H1 (cell line): Measurements from ENCODE around the gene CFAP61. TPM values are rescaled to one million over a fixed set of nuclear protein-coding genes. Genes with fewer than 3 reads are reported as not detected.

ENCODE experiments used
- CTCF ChIA-PET: fragments of 300-600 bp; sonication (Branson Sonifier 250); formaldehyde crosslinking; loops from one replicate; lab custom pipeline; 2021; ENCODE audit not compliant: partially characterized antibody; lab: Charles Lee
- POLR2A ChIA-PET: fragments of 300-600 bp; sonication (Branson Sonifier 250); formaldehyde crosslinking; loops from one replicate; lab custom pipeline; 2021; ENCODE audit warnings: inconsistent platforms; ENCODE audit not compliant: partially characterized antibody; lab: Charles Lee
- DNase-seq, 2 experiments: peaks; one replicate each; pipeline versions ENCODE4 v3.0.0 to v3.0.0-alpha.2; 2010 to 2022; ENCODE audit warnings: low spot score in 2 of 2, low read depth in 1 of 2, mixed read lengths in 1 of 2
- FAIRE-seq: peaks from 2 replicates; lab custom pipeline; 2011; peaks lifted over from hg19 to GRCh38; lab: Jason Lieb, UNC
- H2AFZ ChIP-seq: 2 replicates; pipeline ENCODE4 v1.8.1; 2012; ENCODE audit warnings: low read length, inconsistent platforms
- H2AK5ac ChIP-seq: 2 replicates; pipeline ENCODE4 v1.6.1; 2013; ENCODE audit warnings: low read depth, low read length
- H2BK120ac ChIP-seq: replicated peaks from 2 replicates; pipeline ENCODE3; 2013; ENCODE audit warnings: low read depth, low read length, inconsistent platforms
- H2BK12ac ChIP-seq: 2 replicates; pipeline ENCODE4 v1.6.1; 2013; ENCODE audit warnings: low read depth, low read length
- H2BK15ac ChIP-seq: 2 replicates; pipeline ENCODE4 v1.6.1; 2013; ENCODE audit warnings: low read length
- H2BK20ac ChIP-seq: 2 replicates; pipeline ENCODE4 v1.6.1; 2013; ENCODE audit warnings: low read length
- H2BK5ac ChIP-seq: 2 replicates; pipeline ENCODE4 v1.6.1; 2013; ENCODE audit warnings: low read depth, low read length
- H3K14ac ChIP-seq: 2 replicates; pipeline ENCODE4 v1.6.1; 2013; ENCODE audit warnings: inconsistent platforms; ENCODE audit not compliant: insufficient read length
- H3K18ac ChIP-seq: 2 replicates; pipeline ENCODE4 v1.6.1; 2013; ENCODE audit warnings: low read length; ENCODE audit errors: extremely low read depth
- H3K23ac ChIP-seq: 2 replicates; pipeline ENCODE4 v1.6.1; 2013; ENCODE audit warnings: inconsistent platforms; ENCODE audit not compliant: insufficient read length
- H3K23me2 ChIP-seq: 2 replicates; pipeline ENCODE4 v1.6.1; 2013; ENCODE audit warnings: low read depth, low read length
- H3K27ac ChIP-seq: 2 replicates; pipeline ENCODE4 v1.6.1; 2011; ENCODE audit warnings: low read depth, low read length, inconsistent platforms
- H3K27me3 ChIP-seq, 4 experiments: replicated peaks in 1 of 4; 1 replicate in 1 of 4; 2 replicates in 3 of 4; pipeline versions ENCODE4 v1.6.1 to v1.8.1; 2011 to 2013; ENCODE audit warnings: low read length in 3 of 4, mild to moderate bottlenecking in 3 of 4, inconsistent platforms in 2 of 4, mixed read lengths in 2 of 4, moderate library complexity in 1 of 4; ENCODE audit not compliant: control insufficient read depth in 3 of 4, insufficient read depth in 3 of 4; ENCODE audit errors: extremely low read depth in 1 of 4
- H3K36me3 ChIP-seq, 4 experiments: 2 replicates each; pipeline versions ENCODE4 v1.6.1 to v1.8.1; 2011 to 2013; ENCODE audit warnings: mild to moderate bottlenecking in 4 of 4, low read length in 3 of 4, moderate library complexity in 2 of 4, control low read depth in 1 of 4, inconsistent platforms in 1 of 4; ENCODE audit not compliant: insufficient read depth in 4 of 4, control insufficient read depth in 2 of 4
- H3K4ac ChIP-seq: replicated peaks from 2 replicates; pipeline ENCODE3; 2013; ENCODE audit warnings: low read length, low read depth, mixed read lengths, inconsistent platforms; ENCODE audit not compliant: insufficient read length
- H3K4me1 ChIP-seq, 4 experiments: replicated peaks in 1 of 4; 1 replicate in 1 of 4; 2 replicates in 3 of 4; pipeline versions ENCODE4 v1.6.1 to v1.8.1; 2011 to 2013; ENCODE audit warnings: low read length in 3 of 4, inconsistent platforms in 2 of 4, mixed read lengths in 1 of 4; ENCODE audit not compliant: insufficient read depth in 4 of 4, control insufficient read depth in 3 of 4
- H3K4me2 ChIP-seq, 2 experiments: 2 replicates each; pipeline versions ENCODE4 v1.6.1 to v1.8.1; 2011 to 2013; ENCODE audit warnings: low read depth in 2 of 2, low read length in 2 of 2, control low read depth in 1 of 2, inconsistent platforms in 1 of 2, mild to moderate bottlenecking in 1 of 2; ENCODE audit not compliant: insufficient read depth in 1 of 2
- H3K4me3 ChIP-seq, 4 experiments: fragments of 200-600, 300-600 bp in 1 of 4; sonication (generic), shearing (Covaris generic), sonication (Bioruptor Twin) in 1 of 4; 2 replicates each; pipeline versions ENCODE4 v1.5.1 to v1.8.1; 2011 to 2016; ENCODE audit warnings: low read length in 4 of 4, low read depth in 3 of 4, control low read depth in 2 of 4, inconsistent platforms in 2 of 4, mild to moderate bottlenecking in 2 of 4, mixed read lengths in 1 of 4, moderate library complexity in 1 of 4; ENCODE audit not compliant: insufficient read depth in 2 of 4; ENCODE audit errors: extremely low read depth in 1 of 4
- H3K56ac ChIP-seq: replicated peaks from 2 replicates; pipeline ENCODE3; 2013; ENCODE audit warnings: low read depth, mild to moderate bottlenecking, mixed read lengths, low read length, inconsistent platforms; ENCODE audit not compliant: insufficient read length
- H3K79me1 ChIP-seq: 2 replicates; pipeline ENCODE4 v1.6.1; 2013; ENCODE audit warnings: low read depth, low read length, control low read depth
- H3K79me2 ChIP-seq, 2 experiments: 2 replicates each; pipeline versions ENCODE4 v1.6.1 to v1.8.1; 2012 to 2013; ENCODE audit warnings: low read length in 2 of 2, mild to moderate bottlenecking in 2 of 2, inconsistent platforms in 1 of 2; ENCODE audit not compliant: insufficient read depth in 2 of 2, control insufficient read depth in 1 of 2
- H3K9ac ChIP-seq, 4 experiments: replicated peaks in 1 of 4; 1 replicate in 1 of 4; 2 replicates in 3 of 4; pipeline versions ENCODE4 v1.6.1 to v1.8.1; 2011 to 2013; ENCODE audit warnings: low read depth in 3 of 4, low read length in 3 of 4, control low read depth in 2 of 4, mild to moderate bottlenecking in 2 of 4, moderate library complexity in 2 of 4, inconsistent platforms in 1 of 4; ENCODE audit errors: extremely low read depth in 1 of 4
- H3K9me3 ChIP-seq, 2 experiments: 2 replicates each; pipeline versions ENCODE4 v1.6.1 to v1.8.1; 2012 to 2013; ENCODE audit warnings: mild to moderate bottlenecking in 2 of 2, moderate library complexity in 2 of 2, control low read depth in 1 of 2, inconsistent platforms in 1 of 2, low read depth in 1 of 2, low read length in 1 of 2, mixed read lengths in 1 of 2; ENCODE audit not compliant: insufficient read depth in 2 of 2
- H4K20me1 ChIP-seq, 2 experiments: replicated peaks in 1 of 2; 2 replicates each; pipeline versions ENCODE3 to v1.8.1; 2011 to 2013; ENCODE audit warnings: inconsistent platforms in 2 of 2, low read length in 2 of 2, mild to moderate bottlenecking in 1 of 2; ENCODE audit not compliant: insufficient read depth in 2 of 2, control insufficient read depth in 1 of 2
- H4K5ac ChIP-seq: 2 replicates; pipeline ENCODE4 v1.6.1; 2013; ENCODE audit warnings: low read length, low read depth, mixed read lengths, inconsistent platforms; ENCODE audit not compliant: insufficient read length
- H4K8ac ChIP-seq: 2 replicates; pipeline ENCODE4 v1.8.0; 2013; ENCODE audit warnings: mild to moderate bottlenecking, moderate library complexity, low read length, inconsistent platforms; ENCODE audit not compliant: insufficient read depth; ENCODE audit errors: extremely low read depth
- H4K91ac ChIP-seq: replicated peaks from 2 replicates; pipeline ENCODE3; 2013; ENCODE audit warnings: low read length, mixed read lengths, inconsistent platforms; ENCODE audit not compliant: insufficient read length
- EP300 ChIP-seq, 2 experiments: IDR thresholded peaks; 1 replicate in 1 of 2; 2 replicates in 1 of 2; pipeline ENCODE4 v1.6.1; 2011 to 2012; ENCODE audit warnings: low read depth in 2 of 2, low read length in 2 of 2, mild to moderate bottlenecking in 2 of 2, borderline replicate concordance in 1 of 2, inconsistent platforms in 1 of 2, moderate library complexity in 1 of 2
- POLR2A ChIP-seq, 2 experiments: IDR thresholded peaks; 1 replicate in 1 of 2; 2 replicates in 1 of 2; pipeline ENCODE4 v1.6.1; 2011; ENCODE audit warnings: low read depth in 2 of 2, low read length in 2 of 2, mild to moderate bottlenecking in 2 of 2; ENCODE audit errors: control extremely low read depth in 1 of 2
- SAP30 ChIP-seq: fragments of 300-600 bp; sonication (generic); IDR thresholded peaks from 2 replicates; pipeline ENCODE4 v1.7.1; 2012; ENCODE audit warnings: low read length, moderate library complexity, mild to moderate bottlenecking, inconsistent platforms; ENCODE audit not compliant: insufficient read depth, insufficient replicate concordance
- SRF ChIP-seq: IDR thresholded peaks from 2 replicates; pipeline ENCODE4 v1.6.1; 2011; ENCODE audit warnings: mild to moderate bottlenecking, low read depth, low read length, moderate library complexity
- WGBS, 2 experiments: shearing (Covaris generic) in 1 of 2; methylation state at CpG; one replicate each; pipeline versions ENCODE4 v1.1.6 to v1.1.7; 2013 to 2015; ENCODE audit warnings: low lambda C conversion rate in 2 of 2, mixed read lengths in 2 of 2, inconsistent platforms in 1 of 2, low coverage in 1 of 2, missing lambda C conversion rate in 1 of 2; ENCODE audit not compliant: insufficient replicate concordance in 2 of 2, insufficient coverage in 1 of 2, insufficient read length in 1 of 2; ENCODE audit errors: extremely low coverage in 1 of 2, missing lambda C conversion rate in 1 of 2; 5-methylcytosine and 5-hydroxymethylcytosine counted together
- polyA plus RNA-seq, 7 experiments: library from polyadenylated mRNA; depleted of rRNA in 3 of 7; stranded (reverse) in 5 of 7; unstranded in 2 of 7; fragments of >200 nt in 5 of 7; fragments of 200-250 nt in 2 of 7; gene quantifications; 1 replicate in 5 of 7; 2 replicates in 1 of 7; 4 replicates in 1 of 7; pipeline versions ENCODE4 v1.2.1 to v1.2.3, GENCODE V29; 2011 to 2013; ENCODE audit warnings: missing spikeins in 2 of 7, mixed read lengths in 2 of 7
- total RNA-seq: library from RNA; stranded (reverse); fragmentation: NEBNext Ultra II Directional; extraction: Animal tissue kit (Norgen Biotek cat#: 25700); gene quantifications from 2 replicates; pipeline ENCODE4 v1.2.1, GENCODE V29; 2021

The CFAP61 gene
- total and polyA plus RNA-seq, 2 of the 8 experiments (the other 6 are each of a cell fraction or from before 2014, with no cell fraction given) = 0.29 to 0.61 TPM

- Histone ChIP-seq H3K36me3 (no peaks in the 10 kb centered on the region), H3K14ac (no peak overlapping the region), H3K23ac (no peak overlapping the region), H4K91ac (no peak overlapping the region), H3K79me2 (no peaks in the 10 kb centered on the region), H3K23me2 (no peaks in the 10 kb centered on the region), H3K18ac (no peak overlapping the region), H2BK15ac (no peak overlapping the region), H3K27me3 (no peaks in the 10 kb centered on the region; a peak in 1 of 7 replicates), H3K4me2 (no peak overlapping the region), H4K20me1 (no peaks in the 10 kb centered on the region), H4K5ac (no peak overlapping the region), H3K4ac (no peak overlapping the region), H2AK5ac (no peak overlapping the region), H3K79me1 (no peaks in the 10 kb centered on the region), H2BK5ac (no peak overlapping the region), H3K4me1 (no peaks in the 10 kb centered on the region), H4K8ac (no peak overlapping the region), H3K56ac (no peak overlapping the region), H2BK12ac (no peak overlapping the region), H3K27ac (no peak overlapping the region), H3K9me3 (peaks cover 12 to 18% of the 10 kb centered on the region in 2 experiments), H2BK120ac (no peak overlapping the region), H2AFZ (no peak overlapping the region), H2BK20ac (no peak overlapping the region), H3K4me3 (no peak overlapping the region), H3K9ac (no peak overlapping the region)
- FAIRE-seq (no peak), DNase-seq (no peak)
- ChIA-PET CTCF (interaction anchor here (0.6 to 1.8 kb wide), 4 partner anchors 15 to 158 kb away, joined by 3 to 5 read pairs (median 4); no protein-coding TSS in a partner anchor), POLR2A (no interaction called here)
- no peak for TF ChIP-seq SAP30
- TF ChIP-seq POLR2A (IDR thresholded peaks at IDR 0.05; ENCODE audit: control extremely low read depth in 1 of 2, low read depth in 2 of 2, low read length in 2 of 2) = no peak
- TF ChIP-seq EP300 (IDR thresholded peaks at IDR 0.05; ENCODE audit: borderline replicate concordance in 1 of 2, low read depth in 2 of 2, low read length in 2 of 2) = no peak
- TF ChIP-seq SRF = no peak
- WGBS, 2 experiments = 94% methylated on average over 1 of the region's 1 CpG; no CpG with 5 or more reads in 1 of the 2 experiments
Measured at GRCh38 chr20:20241976-20242375, 189.6 kb downstream of the CFAP61 start.
